Smooth muscle cell (in vitro differentiated cells): ENCODE measurements around the gene INPP4A. TPM values are rescaled to one million over a fixed set of nuclear protein-coding genes. Genes with fewer than 3 reads are reported as not detected.

Source experiments
- DNase-seq: peaks from one replicate; lab custom pipeline; 2025; ENCODE audit not compliant: unreplicated experiment; lab: John Stamatoyannopoulos, UW
- H2AFZ ChIP-seq: fragments of 200-600 bp; sonication (generic); 2 replicates; pipeline ENCODE4 v1.6.0; 2016; ENCODE audit warnings: antibody characterized with exemption, low read depth, mild to moderate bottlenecking
- H3F3A ChIP-seq: fragments of 200-600 bp; sonication (generic); 2 replicates; pipeline ENCODE4 v1.6.0; 2017; ENCODE audit warnings: antibody characterized with exemption, low read depth
- H3K27ac ChIP-seq: fragments of 200-600 bp; sonication (generic); 2 replicates; pipeline ENCODE4 v1.5.1; 2016; ENCODE audit warnings: low read depth, mild to moderate bottlenecking
- H3K27me3 ChIP-seq: fragments of 200-600 bp; sonication (generic); 2 replicates; pipeline ENCODE4 v1.6.1; 2016; ENCODE audit warnings: low read depth, mild to moderate bottlenecking
- H3K36me3 ChIP-seq: fragments of 200-600 bp; sonication (generic); 2 replicates; pipeline ENCODE4 v1.5.1; 2016; ENCODE audit warnings: low read depth
- H3K4me1 ChIP-seq: fragments of 200-600 bp; sonication (generic); 2 replicates; pipeline ENCODE4 v1.5.1; 2016; ENCODE audit warnings: low read depth
- H3K4me2 ChIP-seq: fragments of 200-600 bp; sonication (generic); 2 replicates; pipeline ENCODE4 v1.6.0; 2016; ENCODE audit warnings: mild to moderate bottlenecking
- H3K4me3 ChIP-seq: fragments of 200-600 bp; sonication (generic); 2 replicates; pipeline ENCODE4 v1.5.1; 2016; ENCODE audit warnings: mild to moderate bottlenecking
- H3K79me2 ChIP-seq: fragments of 200-600 bp; sonication (generic); 2 replicates; pipeline ENCODE4 v1.6.0; 2016; ENCODE audit warnings: low read depth, mild to moderate bottlenecking
- H3K9ac ChIP-seq: fragments of 200-600 bp; sonication (generic); 2 replicates; pipeline ENCODE4 v1.6.0; 2016; ENCODE audit warnings: low read depth
- H3K9me3 ChIP-seq: fragments of 200-600 bp; sonication (generic); replicated peaks from 2 replicates; pipeline ENCODE4 v1.5.1; 2016; ENCODE audit warnings: low read depth
- H4K20me1 ChIP-seq: fragments of 200-600 bp; sonication (generic); 2 replicates; pipeline ENCODE4 v1.6.0; 2016; ENCODE audit warnings: low read depth
- WGBS: methylation state at CpG from one replicate; pipeline ENCODE4 v1.1.7; 2016; ENCODE audit warnings: low lambda C conversion rate; 5-methylcytosine and 5-hydroxymethylcytosine counted together
- polyA plus RNA-seq: library from polyadenylated mRNA; unstranded; fragments of >200 nt; fragmentation: Nextera tagmentation; extraction: Ambion mirVana; gene quantifications from 2 replicates; pipeline ENCODE4 v1.2.1, GENCODE V29; 2016
- total RNA-seq: library from RNA; depleted of rRNA; stranded (reverse); fragments of >200 nt; gene quantifications from 2 replicates; pipeline ENCODE4 v1.2.3, GENCODE V29; 2014
- TF ChIP-seq, protein P1 (sequence below): fragments of 200-600 bp; sonication (generic); IDR thresholded peaks from 2 replicates; pipeline ENCODE4 v1.5.1; 2017; ENCODE audit warnings: borderline replicate concordance, mild to moderate bottlenecking, antibody characterized with exemption; ENCODE audit not compliant: insufficient read depth, poor library complexity, severe bottlenecking

Gene INPP4A
- total and polyA plus RNA-seq, 2 experiments from 2014 or later, result 10.1 to 17.3 TPM

DNA sequence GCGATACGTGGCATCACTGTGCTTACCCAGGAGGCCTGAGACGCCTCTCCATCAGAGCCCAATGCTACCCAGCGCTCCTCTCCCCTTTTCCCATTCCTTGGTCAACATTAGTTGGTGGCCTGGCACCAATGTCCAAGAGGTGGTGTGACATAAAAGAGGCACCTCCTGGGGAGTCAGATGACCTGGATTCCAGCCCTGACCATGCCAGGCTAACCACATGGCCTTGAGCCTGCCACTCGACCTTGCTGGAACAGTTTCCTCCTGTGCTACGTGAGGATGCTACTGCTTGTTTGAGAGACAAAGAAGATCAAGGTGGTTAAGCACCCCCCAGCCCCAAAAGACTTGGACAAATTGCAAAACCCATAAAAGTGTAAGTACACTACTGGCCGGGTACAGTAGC lies 76.6 kb downstream of the INPP4A start:
- Histone ChIP-seq H3K79me2 (no peaks in the 10 kb centered on the region), H4K20me1 (peaks cover 25% of the 10 kb centered on the region), H3K4me1 (no peaks in the 10 kb centered on the region), H3K9me3 (no peaks in the 10 kb centered on the region), H3K4me2 (no peak overlapping the region), H3K9ac (no peak overlapping the region), H2AFZ (no peak overlapping the region), H3K4me3 (no peak overlapping the region), H3K27me3 (no peaks in the 10 kb centered on the region), H3F3A (no peaks in the 10 kb centered on the region), H3K36me3 (peaks cover 6% of the 10 kb centered on the region), H3K27ac (no peak overlapping the region)
- TF ChIP-seq, protein P1, sequence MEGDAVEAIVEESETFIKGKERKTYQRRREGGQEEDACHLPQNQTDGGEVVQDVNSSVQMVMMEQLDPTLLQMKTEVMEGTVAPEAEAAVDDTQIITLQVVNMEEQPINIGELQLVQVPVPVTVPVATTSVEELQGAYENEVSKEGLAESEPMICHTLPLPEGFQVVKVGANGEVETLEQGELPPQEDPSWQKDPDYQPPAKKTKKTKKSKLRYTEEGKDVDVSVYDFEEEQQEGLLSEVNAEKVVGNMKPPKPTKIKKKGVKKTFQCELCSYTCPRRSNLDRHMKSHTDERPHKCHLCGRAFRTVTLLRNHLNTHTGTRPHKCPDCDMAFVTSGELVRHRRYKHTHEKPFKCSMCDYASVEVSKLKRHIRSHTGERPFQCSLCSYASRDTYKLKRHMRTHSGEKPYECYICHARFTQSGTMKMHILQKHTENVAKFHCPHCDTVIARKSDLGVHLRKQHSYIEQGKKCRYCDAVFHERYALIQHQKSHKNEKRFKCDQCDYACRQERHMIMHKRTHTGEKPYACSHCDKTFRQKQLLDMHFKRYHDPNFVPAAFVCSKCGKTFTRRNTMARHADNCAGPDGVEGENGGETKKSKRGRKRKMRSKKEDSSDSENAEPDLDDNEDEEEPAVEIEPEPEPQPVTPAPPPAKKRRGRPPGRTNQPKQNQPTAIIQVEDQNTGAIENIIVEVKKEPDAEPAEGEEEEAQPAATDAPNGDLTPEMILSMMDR, result no peak
- 96% methylated on average over 7 of the region's 7 CpGs for WGBS
- DNase-seq, result no peak

DNA sequence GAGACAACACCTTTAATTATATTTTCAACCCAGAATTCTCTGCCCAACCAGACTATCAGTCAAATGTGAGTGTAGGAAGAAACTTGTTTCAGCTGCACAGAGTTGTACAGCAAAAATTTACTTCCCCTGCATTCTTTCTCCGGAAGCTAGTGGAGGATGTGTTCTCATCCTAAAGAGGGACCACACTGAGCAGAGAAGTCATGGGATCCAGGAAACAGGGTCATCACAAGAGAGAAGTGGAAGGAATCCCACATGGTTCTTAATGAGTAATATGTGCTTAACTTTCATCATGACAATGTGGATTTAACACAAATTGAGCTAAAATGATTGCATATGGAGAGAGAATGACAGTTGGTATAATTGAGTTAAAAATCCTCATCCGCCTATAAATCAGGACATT lies 78.2 kb downstream of the INPP4A start:
- TF ChIP-seq, protein P1, result no peak
- no peak overlapping the region for H2AFZ ChIP-seq
- 95% methylated on average over 2 of the region's 2 CpGs for WGBS
- H4K20me1 ChIP-seq, result peaks cover 20% of the 10 kb centered on the region
- no peaks in the 10 kb centered on the region for H3K4me1 ChIP-seq
- H3K27ac ChIP-seq, result no peak overlapping the region
- H3K36me3 ChIP-seq, result peaks cover 6% of the 10 kb centered on the region
- no peaks in the 10 kb centered on the region for H3F3A ChIP-seq
- no peaks in the 10 kb centered on the region for H3K79me2 ChIP-seq
- H3K4me3 ChIP-seq, result no peak overlapping the region
- no peak for DNase-seq
- H3K9ac ChIP-seq, result no peak overlapping the region
- no peaks in the 10 kb centered on the region for H3K27me3 ChIP-seq
- H3K9me3 ChIP-seq, result peaks cover 3% of the 10 kb centered on the region
- no peak overlapping the region for H3K4me2 ChIP-seq

DNA sequence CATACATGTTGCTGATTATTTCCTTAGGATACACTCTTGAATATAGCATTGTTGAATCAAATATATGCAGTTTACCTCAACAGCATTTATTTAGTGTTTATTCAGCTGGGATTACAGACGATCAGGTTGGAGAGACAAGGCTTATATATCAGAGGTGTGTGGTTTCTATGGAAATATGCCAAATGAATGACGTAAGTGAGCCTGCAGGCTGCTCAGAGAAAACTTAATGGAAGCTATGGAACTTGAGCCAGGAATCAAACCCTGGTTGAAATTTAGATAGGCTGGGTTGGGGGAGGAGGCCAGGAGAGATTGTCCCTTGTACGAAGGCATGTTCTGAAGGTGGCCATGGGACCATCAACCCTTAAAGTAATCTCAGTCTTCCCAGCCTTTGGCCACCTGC lies 79.5 kb downstream of the INPP4A start:
- TF ChIP-seq, protein P1, result no peak
- Histone ChIP-seq H3K9ac (no peak overlapping the region), H3K4me1 (no peaks in the 10 kb centered on the region), H4K20me1 (peaks cover 7% of the 10 kb centered on the region), H3K79me2 (no peaks in the 10 kb centered on the region), H3K27me3 (no peaks in the 10 kb centered on the region), H3K4me2 (no peak overlapping the region), H3K4me3 (no peak overlapping the region), H3K36me3 (peaks cover 6% of the 10 kb centered on the region), H2AFZ (no peak overlapping the region), H3K27ac (no peak overlapping the region), H3F3A (no peaks in the 10 kb centered on the region), H3K9me3 (peaks cover 3% of the 10 kb centered on the region)
- DNase-seq, result no peak
- WGBS, result 87% methylated on average over 3 of the region's 3 CpGs

DNA sequence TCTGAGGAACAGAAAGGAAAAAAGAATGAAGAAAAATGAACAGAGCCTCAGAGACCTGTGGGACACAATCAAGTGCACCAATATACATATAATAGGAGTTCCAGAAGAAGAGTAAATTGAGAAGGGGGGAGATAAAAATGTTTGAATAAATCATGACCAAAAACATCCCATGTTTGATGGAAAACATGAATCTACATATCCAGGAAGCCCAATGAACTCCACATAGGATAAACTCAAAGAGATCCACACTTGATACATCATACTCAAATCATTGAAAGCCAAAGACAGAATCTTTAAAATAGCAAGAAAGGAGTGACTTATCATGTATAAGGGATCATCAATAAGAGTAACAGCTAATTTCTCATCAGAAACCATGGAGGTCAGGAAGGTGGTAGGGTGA lies 83.7 kb downstream of the INPP4A start:
- H3K27ac ChIP-seq, result no peak overlapping the region
- H4K20me1 ChIP-seq, result no peaks in the 10 kb centered on the region
- DNase-seq, result no peak
- H3F3A ChIP-seq, result no peaks in the 10 kb centered on the region
- TF ChIP-seq, protein P1, result no peak
- H3K4me2 ChIP-seq, result no peak overlapping the region
- H3K9me3 ChIP-seq, result peaks cover 3% of the 10 kb centered on the region
- H2AFZ ChIP-seq, result no peak overlapping the region
- H3K4me3 ChIP-seq, result no peak overlapping the region
- H3K4me1 ChIP-seq, result no peaks in the 10 kb centered on the region
- no peaks in the 10 kb centered on the region for H3K27me3 ChIP-seq
- no peaks in the 10 kb centered on the region for H3K79me2 ChIP-seq
- no peak overlapping the region for H3K9ac ChIP-seq
- peaks cover 6% of the 10 kb centered on the region for H3K36me3 ChIP-seq
